Cardiac fibroblast (primary cell): Measurements from ENCODE around the gene IPO9.

Source experiments
- DNase-seq, 2 donors: peaks; one replicate each; pipeline versions ENCODE4 v3.0.0 to v3.0.0-alpha.2; 2010; ENCODE audit warnings: low read depth in 2 of 2
- H3K4me3 ChIP-seq, 2 donors: replicated peaks in 1 of 2; 1 replicate in 1 of 2; 2 replicates in 1 of 2; pipeline ENCODE4 v1.5.1; 2011; ENCODE audit warnings: low read depth in 2 of 2, low read length in 2 of 2, mild to moderate bottlenecking in 2 of 2, moderate library complexity in 1 of 2
- TF ChIP-seq, protein P1 (sequence below): IDR thresholded peaks from one replicate; pipeline ENCODE4 v1.5.1; 2011; ENCODE audit warnings: low read depth, mild to moderate bottlenecking, low read length, inconsistent platforms

Gene IPO9

DNA sequence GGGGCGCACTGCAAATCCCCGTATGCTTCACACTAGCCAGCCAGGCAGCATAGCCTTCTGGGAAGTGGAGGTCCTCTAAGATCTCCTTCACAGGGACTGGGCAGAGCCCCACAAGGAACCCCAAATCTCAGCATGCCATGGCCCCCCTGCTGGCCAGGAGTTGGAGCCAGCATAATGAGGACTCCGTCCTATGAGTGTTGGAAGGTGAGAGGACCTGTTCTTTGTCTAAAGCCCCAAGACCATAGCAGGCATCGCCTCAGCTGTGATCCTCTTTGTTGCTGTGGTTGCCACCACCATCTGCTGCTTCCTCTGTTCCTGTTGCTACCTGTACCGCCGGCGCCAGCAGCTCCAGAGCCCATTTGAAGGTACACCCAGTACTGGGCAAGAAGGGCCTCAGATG lies 61.3 kb downstream of the IPO9 start:
- no peak overlapping the region for H3K4me3 ChIP-seq
- DNase-seq: no peak
- TF ChIP-seq, protein P1, sequence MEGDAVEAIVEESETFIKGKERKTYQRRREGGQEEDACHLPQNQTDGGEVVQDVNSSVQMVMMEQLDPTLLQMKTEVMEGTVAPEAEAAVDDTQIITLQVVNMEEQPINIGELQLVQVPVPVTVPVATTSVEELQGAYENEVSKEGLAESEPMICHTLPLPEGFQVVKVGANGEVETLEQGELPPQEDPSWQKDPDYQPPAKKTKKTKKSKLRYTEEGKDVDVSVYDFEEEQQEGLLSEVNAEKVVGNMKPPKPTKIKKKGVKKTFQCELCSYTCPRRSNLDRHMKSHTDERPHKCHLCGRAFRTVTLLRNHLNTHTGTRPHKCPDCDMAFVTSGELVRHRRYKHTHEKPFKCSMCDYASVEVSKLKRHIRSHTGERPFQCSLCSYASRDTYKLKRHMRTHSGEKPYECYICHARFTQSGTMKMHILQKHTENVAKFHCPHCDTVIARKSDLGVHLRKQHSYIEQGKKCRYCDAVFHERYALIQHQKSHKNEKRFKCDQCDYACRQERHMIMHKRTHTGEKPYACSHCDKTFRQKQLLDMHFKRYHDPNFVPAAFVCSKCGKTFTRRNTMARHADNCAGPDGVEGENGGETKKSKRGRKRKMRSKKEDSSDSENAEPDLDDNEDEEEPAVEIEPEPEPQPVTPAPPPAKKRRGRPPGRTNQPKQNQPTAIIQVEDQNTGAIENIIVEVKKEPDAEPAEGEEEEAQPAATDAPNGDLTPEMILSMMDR: no peak

DNA sequence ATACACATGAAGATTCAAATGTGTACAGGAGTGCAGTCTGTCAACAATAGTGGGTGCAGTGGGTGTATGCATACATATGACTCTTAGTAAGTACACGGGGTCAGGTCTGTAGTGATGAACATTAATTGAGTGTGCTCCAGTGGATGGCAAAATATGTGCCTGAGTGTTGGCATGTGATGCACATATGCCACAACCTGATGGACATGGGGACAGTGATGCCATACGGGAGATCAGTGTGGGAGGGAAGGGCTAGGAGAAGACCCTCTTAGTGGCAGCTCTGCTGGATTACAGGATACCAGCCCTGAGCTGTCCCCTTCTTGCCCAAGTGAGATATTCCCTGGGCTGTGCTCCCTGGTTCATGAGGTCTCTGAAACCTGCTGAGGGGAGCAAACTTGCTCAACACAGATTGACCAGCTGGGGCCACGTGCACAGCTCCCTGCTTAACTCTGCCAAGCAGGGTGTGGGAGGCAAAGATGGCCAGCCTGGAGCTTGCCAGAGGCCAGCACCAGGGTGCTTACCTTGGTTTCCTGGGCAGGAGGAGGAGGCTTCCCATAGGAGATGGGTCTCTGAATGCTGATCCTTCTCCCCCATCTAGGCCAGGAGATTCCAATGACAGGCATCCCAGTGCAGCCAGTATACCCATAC lies 62.0 kb downstream of the IPO9 start:
- TF ChIP-seq, protein P1: no peak
- H3K4me3 ChIP-seq: no peak overlapping the region
- no peak for DNase-seq

DNA sequence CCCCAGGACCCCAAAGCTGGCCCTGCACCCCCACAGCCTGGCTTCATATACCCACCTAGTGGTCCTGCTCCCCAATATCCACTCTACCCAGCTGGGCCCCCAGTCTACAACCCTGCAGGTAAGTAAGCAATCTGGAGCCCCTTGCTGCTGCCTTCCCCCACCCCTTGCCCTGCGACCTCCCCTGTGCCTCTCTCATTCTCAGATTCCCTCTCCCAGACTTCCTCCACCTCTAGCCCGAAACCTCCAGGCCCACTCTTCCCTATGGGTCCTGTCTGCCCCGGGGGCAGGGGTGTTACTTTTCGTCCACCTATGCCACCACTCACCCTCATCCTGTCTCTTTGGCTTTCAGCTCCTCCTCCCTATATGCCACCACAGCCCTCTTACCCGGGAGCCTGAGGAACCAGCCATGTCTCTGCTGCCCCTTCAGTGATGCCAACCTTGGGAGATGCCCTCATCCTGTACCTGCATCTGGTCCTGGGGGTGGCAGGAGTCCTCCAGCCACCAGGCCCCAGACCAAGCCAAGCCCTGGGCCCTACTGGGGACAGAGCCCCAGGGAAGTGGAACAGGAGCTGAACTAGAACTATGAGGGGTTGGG lies 62.6 kb downstream of the IPO9 start:
- TF ChIP-seq, protein P1: no peak
- H3K4me3 ChIP-seq: no peak overlapping the region
- no peak for DNase-seq

DNA sequence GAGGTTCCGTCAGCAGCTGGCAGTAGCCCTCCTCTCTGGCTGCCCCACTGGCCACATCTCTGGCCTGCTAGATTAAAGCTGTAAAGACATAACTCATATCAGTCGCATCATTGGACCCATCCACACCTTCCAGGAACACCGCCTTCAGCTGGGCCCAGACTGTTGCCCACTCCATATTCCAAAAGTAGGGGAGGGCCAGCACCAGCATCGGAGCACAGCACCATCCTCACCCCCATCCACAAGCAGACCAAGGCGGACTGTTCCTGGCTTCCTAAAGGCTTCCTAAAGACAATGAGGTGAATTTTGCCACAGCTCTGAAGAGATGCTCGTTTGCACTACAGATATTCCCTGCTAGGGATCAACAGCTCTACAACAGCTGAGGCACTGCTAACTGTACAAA lies 63.3 kb downstream of the IPO9 start:
- no peak for DNase-seq
- TF ChIP-seq, protein P1: no peak
- no peak overlapping the region for H3K4me3 ChIP-seq

DNA sequence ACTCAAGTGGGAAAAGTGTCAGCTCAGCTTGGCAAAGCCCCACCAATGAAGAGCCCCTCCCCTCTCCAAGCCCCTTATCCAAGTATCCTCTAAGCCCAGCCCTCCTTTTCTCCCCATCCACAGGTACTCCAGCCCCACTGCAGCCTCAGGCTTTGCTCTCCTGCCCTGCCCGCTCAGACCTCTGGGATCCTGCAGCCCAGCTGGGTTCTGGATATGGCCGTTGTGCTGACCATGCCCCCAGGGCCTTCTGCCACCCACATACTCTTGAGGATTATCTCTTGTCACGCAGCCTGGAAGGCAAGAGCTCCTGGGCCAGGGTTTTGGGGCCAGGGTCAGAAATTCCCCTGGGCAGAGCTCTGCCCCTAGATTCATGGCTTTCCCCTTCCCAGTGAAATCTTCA lies 64.5 kb downstream of the IPO9 start:
- H3K4me3 ChIP-seq: no peak overlapping the region
- no peak for DNase-seq
- TF ChIP-seq, protein P1: no peak

DNA sequence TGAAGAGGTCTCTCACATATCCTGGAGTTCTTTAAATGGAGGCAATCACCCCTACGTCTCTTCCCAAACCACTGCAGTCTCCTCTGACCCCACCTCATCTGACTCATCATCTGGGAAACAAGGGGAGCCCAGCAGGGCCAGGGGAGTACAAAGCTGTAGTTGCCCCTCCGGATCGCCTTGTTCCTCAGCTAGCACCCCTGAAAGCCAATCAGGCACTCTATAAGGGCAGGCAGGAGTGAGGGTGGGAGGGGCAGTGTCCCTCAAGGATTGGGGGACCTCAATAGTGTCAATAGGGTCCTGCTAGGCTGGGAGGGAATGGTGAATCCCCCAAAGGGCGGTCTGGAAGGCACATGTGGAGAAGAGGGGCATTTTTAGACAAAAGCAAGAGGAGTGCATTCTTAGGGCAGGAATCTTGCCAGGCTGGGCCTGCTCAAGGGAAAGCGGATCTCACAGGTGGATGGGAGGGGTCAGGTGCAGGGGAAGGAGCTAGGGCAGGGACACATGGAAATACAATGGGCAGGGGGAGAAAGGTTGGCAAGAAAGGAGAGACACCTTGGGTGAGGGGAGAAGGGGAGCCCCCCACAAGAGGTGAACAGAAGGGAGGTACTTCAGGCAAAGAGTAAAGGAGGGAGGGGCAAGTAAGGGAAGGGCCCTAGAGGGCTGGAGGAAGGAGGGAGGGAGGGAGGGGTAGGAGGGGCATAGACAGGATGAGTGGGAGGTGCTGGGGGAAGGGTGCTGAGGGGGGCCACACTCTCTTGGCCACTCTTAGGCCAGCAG lies 65.6 kb downstream of the IPO9 start:
- DNase-seq: no peak
- H3K4me3 ChIP-seq: no peak overlapping the region
- TF ChIP-seq, protein P1: no peak
